Hepatocyte (in vitro differentiated cells): ENCODE data around the gene URI1.

Experiments used
- EZH2 ChIP-seq: fragments of 200-600 bp; sonication (generic); IDR thresholded peaks from 2 replicates; pipeline ENCODE4 v1.6.1; 2016; ENCODE audit warnings: antibody characterized with exemption, mild to moderate bottlenecking, borderline replicate concordance
- TF ChIP-seq, protein P1 (sequence below): fragments of 200-600 bp; sonication (generic); IDR thresholded peaks from 2 replicates; pipeline ENCODE4 v1.5.1; 2016; ENCODE audit warnings: antibody characterized with exemption, mild to moderate bottlenecking; ENCODE audit not compliant: poor library complexity

DNA sequence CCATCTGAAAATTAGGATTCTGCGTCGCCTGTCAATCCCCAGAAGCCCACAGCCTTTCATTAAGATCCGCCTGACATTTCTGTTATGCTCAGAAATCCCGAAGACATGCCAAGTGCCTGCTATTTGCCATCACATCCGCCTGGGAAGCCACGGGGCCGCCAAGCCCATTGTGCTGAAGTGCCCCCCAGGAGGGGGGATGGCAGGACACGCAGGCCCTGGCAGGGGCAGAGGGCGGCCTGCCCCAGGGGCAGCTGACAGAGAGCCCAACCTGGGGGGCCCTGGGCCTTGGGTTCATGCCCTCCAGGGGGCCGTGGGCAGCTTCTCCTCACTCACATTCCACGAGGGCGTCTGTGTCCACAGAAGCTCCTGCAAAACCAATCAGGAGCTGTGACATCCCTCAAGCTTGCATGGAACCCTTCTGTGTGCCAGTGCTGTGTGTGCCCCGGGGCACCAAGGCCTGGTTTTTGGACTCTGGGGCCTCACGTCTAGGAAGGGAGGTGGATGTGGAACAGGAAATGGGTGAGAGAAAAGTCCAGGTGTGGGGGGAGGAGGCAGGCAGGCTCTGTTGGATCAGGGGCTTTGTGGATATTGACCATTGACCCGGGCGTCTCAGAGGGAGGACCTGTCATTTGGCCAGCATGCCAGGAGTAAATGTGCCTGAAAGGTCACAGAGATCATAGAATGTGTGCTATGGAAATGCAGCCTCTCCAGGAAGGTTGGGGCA, 122.9 kb downstream of the URI1 start:
- TF ChIP-seq, protein P1, sequence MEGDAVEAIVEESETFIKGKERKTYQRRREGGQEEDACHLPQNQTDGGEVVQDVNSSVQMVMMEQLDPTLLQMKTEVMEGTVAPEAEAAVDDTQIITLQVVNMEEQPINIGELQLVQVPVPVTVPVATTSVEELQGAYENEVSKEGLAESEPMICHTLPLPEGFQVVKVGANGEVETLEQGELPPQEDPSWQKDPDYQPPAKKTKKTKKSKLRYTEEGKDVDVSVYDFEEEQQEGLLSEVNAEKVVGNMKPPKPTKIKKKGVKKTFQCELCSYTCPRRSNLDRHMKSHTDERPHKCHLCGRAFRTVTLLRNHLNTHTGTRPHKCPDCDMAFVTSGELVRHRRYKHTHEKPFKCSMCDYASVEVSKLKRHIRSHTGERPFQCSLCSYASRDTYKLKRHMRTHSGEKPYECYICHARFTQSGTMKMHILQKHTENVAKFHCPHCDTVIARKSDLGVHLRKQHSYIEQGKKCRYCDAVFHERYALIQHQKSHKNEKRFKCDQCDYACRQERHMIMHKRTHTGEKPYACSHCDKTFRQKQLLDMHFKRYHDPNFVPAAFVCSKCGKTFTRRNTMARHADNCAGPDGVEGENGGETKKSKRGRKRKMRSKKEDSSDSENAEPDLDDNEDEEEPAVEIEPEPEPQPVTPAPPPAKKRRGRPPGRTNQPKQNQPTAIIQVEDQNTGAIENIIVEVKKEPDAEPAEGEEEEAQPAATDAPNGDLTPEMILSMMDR = no peak
- TF ChIP-seq EZH2 = no peak
